Suppressor macrophage treated with lipopolysaccharide for 1 hour (primary cell): Measurements from ENCODE around the gene ANKRD28.
A peak's percentile ranks its signal among the peaks of the same experiment; 100 is the strongest.

Experiments
- DNase-seq, 3 donors: peaks; one replicate each; pipeline ENCODE4 v3.0.0-alpha.2; 2020 to 2022

The ANKRD28 gene

DNA sequence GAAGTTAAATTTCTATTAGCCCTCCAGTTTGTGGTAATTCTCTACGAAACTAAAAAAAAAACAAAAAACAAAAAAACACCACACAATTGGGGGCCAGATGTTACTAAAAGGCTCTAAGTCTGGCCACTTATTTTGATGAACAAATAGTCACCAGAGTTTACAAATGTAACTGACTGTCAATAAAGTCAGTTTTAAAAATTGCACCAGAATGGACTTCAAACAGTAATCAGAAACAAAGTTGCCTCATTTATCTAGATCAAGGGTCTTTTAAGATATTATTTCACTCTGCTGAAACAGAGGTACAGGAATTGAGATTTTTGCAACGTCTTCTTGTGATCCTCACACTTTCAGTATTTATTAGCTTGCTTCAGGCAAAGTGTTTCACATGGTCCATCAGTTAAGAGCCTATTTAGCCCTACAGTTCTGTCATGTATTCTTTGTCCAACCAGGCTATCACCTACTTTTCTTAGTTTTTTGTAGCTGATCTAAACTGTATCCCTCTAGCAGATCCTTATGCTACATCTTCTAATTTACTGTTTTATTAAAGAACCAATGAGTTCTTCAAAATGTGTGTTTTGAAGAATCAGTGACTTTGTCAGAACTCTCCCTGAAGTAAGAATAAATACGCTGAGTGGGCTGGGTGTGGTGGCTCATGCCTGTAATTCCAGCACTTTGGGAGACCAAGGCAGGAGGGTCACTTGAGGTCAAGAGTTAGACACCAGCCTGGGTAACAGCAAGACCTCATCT lies 74.7 kb downstream of the ANKRD28 start:
- no peak for DNase-seq

DNA sequence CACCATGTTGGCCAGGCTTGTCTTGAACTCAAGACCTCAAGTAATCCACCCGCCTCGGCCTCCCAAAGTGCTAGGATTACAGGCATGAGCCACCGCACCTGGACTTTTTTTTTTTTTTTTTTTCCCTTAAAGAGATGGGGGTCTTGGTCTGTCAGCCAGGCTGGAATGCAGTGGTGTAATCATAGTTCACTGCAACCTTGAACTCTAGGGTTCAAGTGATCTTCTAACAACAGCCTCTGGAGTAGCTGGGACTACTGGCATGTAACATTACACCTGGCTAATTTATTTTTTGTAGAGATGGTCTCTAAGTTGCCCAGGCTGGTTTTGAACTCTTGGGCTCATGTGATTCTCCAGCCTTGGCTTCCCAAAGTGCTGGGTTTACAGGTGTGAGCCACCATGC lies 81.6 kb downstream of the ANKRD28 start:
- no peak for DNase-seq

DNA sequence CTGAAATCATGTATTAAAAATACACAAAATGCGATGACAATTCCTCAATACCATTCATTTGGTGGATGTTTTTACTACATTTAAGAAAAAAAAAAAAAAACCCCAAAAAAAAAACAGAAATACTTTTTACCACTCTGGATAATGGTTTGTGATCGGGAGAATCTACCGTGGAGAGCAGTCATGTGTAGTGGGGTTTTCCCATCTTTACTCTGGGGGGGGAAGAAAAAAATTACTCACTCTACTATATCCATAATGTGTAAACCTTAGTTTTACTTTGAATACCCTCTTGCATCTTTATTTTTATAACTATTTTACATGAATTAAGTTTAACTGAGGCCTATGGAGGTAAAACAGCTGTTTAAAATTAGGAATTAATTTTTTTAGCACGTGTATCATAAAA lies 83.3 kb downstream of the ANKRD28 start:
- DNase-seq, result peak; percentile 28 to 53 (median 38)

DNA sequence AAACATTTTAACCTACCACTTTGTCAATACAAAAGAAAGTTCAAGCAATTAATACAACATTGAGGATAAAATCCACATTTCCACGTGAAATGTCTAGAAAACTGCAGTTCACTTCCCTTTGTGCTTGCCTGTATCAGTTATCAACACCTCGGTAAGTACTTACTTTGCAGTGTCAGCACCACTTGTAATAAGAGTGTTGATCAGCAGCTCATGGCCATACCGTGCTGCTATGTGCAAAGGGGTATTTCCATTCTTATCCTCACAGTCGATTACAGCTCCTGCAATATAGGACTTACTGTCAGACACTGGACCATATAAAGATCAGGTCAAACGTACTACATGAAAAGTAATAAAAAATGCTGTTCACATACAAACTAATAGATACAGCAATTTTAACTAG lies 84.4 kb downstream of the ANKRD28 start:
- no peak for DNase-seq

DNA sequence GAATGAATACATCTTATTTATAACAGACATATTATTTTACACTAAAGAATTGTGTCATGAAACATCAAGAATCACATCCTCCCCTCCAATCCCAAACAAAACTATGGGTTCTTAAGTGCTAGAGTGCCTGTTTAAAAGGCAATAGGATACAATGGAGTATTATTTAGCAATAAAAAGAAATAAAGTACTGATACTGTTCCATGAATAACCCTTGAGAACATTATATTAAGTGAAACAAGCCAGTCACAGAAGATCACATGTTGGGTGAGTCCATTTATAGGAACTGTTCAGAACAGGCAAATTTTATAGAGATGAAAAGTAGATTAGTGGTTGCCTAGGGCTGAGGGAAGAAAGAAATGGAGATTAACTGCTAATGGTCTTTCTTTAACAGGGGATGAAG lies 86.5 kb downstream of the ANKRD28 start:
- DNase-seq, result no peak

DNA sequence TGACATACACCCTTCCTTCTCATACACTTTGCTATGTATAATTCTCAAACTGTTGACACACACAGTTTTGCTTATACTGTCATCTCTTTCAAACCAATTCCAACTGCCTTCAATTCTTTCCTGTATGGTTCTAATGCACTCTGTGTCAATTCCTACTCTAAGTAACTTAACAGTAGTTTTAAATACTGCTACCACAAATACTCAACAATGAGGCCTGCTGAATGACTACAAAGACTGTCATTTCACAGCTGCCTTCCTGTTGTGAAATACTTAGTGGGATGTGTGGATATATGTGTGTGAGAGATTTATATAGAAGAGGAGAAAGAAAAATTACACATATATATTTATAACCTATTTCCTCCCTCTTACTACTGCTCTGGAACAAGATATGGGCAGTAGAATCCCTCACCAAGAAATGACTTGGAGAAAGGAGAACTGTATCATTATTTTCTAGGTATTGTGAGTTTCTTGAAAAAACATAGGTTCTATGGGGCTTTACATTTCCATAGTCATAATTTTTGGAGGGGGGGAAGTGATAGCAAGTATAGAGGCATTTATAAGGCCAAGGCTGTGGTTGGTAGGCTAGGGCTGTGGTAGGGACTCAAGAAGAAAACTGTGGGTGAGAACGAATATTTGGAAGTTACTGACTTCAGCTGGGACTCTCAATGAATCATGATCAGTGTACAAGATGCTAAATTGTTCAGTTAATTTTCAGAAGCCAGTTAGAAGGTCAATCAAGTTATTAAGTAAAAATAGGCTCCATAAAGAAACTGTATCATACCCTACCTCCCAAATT lies 88.7 kb downstream of the ANKRD28 start:
- peak in 2 of 3 donors; percentile 56 to 59 for DNase-seq

DNA sequence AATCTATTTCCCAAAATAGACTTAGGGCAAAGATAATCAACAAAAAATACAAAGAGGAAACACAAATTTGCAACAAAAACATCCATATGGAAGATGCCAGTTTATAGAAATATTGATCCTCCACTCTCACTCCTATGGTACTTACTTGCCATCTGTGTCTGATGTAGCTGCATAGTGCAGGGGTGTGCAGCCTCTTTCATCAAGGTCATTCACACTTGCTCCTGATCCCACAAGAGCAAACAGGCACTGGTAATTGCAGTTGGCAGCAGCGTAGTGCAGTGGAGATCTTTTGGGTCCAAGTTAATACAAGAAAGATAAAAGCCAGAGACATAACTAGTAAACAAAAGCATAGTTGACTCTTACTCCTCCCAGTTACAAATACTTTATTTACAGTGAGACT lies 90.0 kb downstream of the ANKRD28 start:
- DNase-seq, result no peak

DNA sequence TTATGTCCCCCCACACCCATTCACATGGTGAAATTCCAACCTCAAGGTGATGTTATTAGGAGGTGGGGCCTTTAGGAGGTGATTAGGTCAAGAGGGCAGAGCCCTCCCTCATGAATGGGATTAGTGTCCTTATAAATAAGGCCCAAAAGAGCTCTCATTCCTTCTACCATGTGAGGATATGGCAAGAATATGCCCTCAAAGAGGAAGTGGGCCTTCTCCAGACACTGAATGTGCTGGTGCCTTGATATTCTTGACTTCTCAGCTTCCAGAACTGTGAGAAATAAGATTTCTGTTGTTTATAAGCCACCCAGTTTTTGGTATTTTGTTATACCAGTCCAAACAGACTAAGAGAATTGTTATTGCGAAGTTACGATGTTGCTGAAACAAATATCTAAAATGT lies 94.4 kb downstream of the ANKRD28 start:
- peak in 1 of 3 donors; percentile 26 for DNase-seq

DNA sequence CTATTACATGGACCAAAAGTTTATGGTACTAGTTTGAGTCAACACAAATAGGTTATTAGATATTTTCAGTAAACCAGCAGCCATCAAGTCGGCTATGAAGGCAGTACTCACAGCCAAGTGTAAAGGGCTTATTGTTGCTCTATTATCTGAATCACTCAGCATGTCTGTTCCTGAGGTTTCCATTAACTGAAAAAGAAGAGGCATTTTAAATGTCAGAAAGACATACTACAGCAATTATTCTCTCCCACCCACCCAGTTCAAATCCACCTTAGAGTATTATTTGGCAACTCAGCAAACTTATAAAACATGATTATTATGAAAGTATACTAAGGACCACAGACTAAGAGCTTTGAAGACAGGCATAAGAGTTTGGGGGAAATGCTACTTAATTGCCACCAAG lies 103.2 kb downstream of the ANKRD28 start:
- DNase-seq, result no peak

DNA sequence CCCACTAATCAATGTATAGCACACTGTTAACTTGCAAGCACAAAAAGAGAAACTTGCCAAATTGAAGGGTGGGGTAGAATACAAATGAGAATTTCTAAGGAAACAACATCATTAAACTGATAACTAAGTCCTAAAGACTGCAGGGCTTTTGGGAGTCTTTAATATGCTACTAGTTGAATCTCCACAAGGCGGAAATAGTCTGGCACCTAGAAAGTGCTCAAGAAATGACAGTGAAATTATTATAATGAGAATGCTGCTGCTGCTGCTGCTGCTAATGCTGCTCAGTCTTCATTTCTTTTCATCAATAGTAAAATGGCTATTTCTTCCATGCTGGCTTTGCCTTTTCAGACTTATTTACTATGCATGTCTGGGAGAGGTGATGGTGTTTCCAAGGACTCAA lies 104.4 kb downstream of the ANKRD28 start:
- DNase-seq, result no peak

DNA sequence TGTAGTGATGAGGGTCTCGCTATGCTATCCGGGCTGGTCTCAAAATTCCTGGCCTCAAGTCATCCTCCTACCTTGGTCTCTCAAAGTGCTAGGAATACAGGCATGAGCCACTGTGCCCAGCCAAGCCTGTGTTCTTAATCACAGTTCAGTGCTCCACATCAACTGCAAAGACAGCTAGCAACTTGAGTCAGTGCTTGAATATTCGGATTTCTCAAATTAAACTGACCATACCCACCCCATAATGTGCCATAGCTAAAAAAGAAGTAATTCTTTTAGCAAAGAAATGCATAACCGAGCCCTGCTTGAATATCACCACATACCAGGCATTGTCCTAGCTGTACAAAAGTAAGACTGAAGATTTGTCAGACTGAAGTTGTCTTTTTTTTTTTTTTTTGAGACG lies 107.0 kb downstream of the ANKRD28 start:
- DNase-seq, result no peak

DNA sequence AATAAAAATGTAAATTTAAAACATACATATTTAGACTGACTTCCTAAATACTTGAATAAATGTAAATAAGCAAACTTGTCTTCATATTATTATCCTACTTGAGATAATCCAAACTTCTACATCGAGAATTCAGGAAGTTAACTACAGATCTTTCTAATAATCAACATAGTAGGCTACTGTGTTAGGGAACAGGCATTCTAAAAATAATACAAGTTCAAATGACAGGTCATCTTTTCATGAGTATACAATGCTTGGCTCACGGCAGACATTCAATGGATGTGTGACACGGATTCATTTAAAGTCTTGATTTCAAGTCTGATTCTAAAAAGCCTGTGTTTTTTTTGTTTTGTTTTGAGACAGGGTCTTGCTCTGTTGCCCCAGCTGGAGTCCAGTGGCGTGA lies 107.5 kb downstream of the ANKRD28 start:
- no peak for DNase-seq

DNA sequence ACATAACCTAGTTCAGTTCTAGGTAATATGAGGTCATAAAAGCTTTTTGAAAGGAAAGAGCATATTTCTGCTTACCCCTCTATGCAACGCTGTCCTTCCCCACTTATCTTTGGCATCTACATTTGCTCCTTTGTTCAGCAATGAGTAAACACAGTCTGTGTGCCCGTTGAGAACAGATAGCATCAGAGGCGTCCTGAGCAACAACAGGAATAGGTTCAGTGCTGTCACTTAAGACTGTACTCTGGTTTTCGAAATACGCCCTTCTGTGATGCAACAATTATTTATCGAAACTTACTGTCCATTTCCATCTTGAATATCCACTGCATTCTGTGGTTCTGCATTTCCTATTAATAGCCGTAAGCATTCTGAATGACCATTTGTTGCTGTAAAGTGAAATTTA lies 111.9 kb downstream of the ANKRD28 start:
- DNase-seq, result peak in 1 of 3 donors; percentile 27

DNA sequence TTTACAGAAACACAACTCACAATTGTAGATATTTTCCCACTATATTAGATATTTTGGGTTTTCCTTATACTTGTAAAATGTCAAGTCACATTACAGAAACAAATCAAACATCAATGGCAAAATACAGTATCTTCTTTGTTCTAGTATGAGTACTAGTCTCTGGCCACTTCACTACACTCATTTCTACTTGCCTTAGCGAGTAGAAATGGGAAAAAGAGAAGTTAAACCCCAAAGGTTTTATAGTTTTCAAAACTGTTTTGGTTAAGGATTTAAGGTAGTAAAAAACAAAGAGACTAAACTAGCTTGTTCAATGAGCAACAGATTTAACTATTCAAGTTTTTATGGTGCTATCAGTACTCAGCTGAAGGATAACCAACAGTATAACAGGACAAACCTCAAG lies 114.5 kb downstream of the ANKRD28 start:
- peak in 1 of 3 donors; percentile 30 for DNase-seq

DNA sequence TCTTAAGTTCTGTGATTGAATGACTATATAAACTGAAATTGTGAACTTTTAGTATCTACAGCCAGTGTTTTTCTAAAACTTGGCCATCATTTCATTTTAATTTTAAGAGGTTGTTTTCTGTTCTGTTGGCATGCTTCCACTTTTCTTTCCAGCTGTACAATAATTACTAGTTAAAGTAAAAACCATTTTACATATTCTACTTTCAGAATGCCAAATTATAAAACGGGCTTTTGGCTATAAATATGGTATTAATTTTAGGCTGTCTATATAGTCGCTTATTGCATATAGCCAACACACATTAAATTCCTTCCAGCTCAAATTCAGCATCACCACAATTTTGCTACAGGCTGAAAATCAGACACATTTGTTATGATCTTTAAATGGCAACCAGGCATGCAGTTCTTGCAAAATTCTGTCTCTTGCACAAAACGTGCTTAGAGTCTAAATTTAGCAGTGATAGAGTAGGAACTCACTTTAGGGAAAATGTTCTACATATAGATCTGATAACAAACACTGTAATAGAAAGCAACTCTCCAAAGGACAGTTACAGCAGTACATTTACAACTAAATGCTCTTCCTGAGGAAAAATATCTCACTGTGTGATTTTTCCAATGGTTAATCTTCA lies 115.1 kb downstream of the ANKRD28 start:
- DNase-seq, result peak; percentile 25 to 59 (median 50)

DNA sequence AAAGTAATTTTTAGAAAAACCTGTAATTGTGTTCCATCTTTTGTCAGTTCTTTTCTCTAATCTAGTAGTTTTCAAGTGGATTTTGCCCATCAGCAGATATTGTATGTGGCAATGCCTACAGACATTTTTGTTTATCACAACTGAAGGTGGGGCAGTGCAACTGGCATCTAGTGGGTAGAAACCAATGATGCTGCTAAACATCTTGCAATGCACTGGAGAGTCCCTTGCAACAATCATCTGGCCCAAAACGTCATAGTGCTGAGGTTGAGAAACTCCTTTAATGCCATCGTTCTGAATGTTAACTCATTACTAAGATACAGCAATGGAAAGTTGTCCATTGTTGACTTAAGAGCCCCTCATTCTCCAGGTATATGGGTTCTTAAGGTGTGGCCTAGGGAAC lies 116.1 kb downstream of the ANKRD28 start:
- DNase-seq, result peak; percentile 68 to 84 (median 74)

DNA sequence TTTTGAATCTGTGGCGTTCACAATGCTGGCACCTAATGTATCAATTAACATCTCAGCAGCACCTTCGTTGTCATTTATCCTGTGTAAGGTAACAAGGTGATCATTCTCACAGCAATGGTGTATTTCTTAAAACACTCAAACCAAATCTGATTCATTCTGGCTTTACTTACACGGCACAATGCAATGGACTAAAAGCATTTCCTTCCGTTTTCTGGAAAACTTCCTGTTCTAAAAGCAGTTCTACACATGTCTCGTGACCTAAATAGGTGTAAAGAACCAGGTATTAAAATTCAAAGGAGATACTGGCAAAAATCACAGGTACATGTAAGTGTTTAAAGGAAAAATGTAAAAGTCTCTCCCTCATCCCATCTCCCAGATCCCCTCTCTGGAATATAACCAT lies 118.5 kb downstream of the ANKRD28 start:
- DNase-seq, result no peak

DNA sequence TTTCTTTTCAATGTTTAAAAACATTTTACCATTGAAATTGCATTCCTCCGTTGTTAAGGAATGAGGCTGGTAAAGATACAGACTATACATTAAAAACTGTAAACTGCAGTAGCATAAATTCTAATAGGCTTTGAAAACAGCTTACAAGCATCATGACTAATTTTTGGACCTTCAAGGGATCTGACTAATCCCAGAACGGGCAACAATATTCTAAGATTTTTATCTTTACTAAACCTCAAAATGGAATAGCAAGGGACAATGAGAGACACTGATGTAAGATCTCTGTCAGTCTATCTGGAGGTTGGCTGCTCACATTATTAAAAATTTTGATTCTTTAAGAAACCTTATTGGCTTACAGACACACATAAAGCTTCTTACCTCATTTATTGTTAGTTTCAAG lies 121.5 kb downstream of the ANKRD28 start:
- no peak for DNase-seq

DNA sequence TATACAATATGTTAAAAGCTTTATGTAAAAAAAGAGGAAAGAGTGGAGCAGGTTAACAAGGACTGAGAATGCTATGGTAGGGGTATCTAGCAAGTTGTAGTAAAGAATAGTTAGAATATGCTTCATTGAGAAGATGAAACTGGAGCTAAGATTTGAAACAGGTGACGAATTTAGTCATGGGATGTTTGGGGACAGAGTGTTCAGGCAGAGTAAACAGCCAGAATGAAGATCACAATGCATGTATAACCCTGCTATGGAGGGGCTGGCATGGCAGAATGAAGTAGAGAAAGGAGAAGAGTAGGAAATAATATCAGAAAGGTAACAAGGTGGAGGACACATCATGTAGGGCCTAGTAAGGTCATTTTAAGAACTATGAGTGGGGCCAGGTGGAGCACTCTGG lies 124.2 kb downstream of the ANKRD28 start:
- no peak for DNase-seq

DNA sequence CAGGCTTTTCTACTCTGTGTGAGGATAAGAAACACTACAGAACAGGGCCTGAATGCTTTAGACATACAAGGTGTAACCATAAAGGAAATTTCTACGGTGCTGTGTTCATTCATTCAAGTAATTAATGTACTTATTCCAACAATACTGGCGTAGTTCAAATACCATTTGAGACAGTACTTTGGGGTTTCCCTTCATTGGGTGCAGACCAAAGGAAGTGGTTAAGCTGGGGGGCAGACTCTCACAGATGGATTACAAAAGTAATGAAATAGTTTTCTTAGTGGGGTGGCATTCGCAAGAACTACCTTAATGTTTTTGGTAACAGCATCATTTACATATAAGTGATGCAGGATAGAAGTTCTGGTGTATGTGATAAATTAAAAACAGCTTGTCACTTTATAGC lies 130.3 kb downstream of the ANKRD28 start:
- DNase-seq, result no peak

DNA sequence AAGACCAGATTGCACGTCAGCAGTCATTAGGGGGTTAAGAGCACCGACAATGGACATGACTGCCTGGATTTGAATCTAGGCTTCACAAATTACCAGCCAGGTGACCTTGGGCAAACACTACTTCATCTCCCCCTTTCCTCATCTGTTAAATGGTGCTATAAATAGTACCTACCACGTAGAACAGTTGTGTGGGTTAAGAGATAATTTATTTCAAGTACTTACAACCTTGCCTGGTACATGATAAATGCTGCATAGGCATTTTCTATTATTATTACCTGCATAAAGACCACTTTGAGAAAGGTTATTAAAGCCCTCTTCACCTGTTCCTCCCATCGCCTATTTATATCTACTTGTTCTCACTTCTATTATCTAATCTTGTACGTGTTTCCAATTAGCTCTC lies 131.5 kb downstream of the ANKRD28 start:
- no peak for DNase-seq

DNA sequence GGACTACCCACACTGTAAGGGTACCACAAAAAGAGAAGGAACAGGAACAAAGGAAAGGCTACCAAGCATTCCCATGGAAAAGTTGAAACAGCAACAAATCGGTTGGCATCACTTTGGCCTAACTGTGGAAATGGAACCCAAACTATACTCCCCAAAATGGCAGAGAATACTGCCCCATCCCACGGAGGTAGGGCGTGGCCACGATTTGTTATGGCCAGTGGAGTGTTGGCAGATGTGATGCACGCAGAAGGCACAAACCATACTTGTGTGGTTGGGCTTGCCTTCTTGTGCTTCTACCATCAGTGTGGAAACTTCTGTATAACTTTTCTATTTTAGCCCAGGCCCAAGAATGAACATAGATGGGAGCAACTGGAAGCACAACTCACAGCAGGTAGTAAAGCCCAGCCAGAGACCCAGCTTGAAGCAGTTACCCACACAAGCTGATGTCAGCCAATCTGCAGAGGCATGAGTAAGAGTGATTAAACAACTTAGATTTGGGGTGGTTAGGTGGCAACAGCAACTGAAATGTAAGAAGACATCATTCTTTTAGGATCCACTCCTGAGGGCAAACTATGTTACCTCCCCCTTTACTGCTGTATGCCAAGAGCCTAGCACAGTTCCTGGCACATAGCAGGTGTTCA lies 132.1 kb downstream of the ANKRD28 start:
- peak; percentile 15 to 53 (median 38) for DNase-seq

DNA sequence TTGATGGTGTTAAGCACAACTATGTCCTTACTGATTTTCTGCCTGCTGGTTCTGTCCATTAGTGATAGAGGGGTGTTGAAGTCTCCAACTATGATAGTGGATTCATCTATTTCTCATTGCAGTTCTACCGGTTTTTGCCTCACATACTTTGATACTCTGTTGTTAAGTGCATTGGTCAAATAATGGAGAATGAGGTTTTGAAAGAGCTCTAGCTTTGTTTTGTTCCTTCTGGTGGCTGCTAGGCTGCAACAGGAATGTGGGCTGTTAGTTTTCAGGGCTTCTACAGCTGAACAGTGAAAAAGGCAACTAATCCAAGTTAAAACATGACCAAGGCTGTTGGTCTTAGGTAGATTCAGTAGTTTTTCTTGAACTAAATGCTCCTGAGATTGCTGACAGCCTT lies 133.6 kb downstream of the ANKRD28 start:
- no peak for DNase-seq
